ENCODE measurements around the gene SRP72. TPM values are rescaled to one million over a fixed set of nuclear protein-coding genes. Genes with fewer than 3 reads are reported as not detected.

Gene SRP72
- total RNA-seq, 4 donors from 2014 or later, result 40.9 to 59.9 (median 46.4) TPM

- WGBS, 2 donors, result 98 to 100% methylated on average over 1 of the region's 1 CpG
- TF ChIP-seq, protein P1, sequence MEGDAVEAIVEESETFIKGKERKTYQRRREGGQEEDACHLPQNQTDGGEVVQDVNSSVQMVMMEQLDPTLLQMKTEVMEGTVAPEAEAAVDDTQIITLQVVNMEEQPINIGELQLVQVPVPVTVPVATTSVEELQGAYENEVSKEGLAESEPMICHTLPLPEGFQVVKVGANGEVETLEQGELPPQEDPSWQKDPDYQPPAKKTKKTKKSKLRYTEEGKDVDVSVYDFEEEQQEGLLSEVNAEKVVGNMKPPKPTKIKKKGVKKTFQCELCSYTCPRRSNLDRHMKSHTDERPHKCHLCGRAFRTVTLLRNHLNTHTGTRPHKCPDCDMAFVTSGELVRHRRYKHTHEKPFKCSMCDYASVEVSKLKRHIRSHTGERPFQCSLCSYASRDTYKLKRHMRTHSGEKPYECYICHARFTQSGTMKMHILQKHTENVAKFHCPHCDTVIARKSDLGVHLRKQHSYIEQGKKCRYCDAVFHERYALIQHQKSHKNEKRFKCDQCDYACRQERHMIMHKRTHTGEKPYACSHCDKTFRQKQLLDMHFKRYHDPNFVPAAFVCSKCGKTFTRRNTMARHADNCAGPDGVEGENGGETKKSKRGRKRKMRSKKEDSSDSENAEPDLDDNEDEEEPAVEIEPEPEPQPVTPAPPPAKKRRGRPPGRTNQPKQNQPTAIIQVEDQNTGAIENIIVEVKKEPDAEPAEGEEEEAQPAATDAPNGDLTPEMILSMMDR (IDR thresholded peaks at IDR 0.05), result no peak
- no peak for TF ChIP-seq POLR2A (IDR thresholded peaks at IDR 0.05)
- H3K4me3 ChIP-seq (ENCODE audit: low read depth, poor library complexity, severe bottlenecking), result no peak overlapping the region
- intact Hi-C loops (cut with DNase I; ENCODE audit: low total_unique reads), result no loop called here
- no peak for DNase-seq (ENCODE audit: low spot score in 2 of 2)
Measured at GRCh38 chr4:56427179-56427578, 40.2 kb upstream of the SRP72 start.

DNA sequence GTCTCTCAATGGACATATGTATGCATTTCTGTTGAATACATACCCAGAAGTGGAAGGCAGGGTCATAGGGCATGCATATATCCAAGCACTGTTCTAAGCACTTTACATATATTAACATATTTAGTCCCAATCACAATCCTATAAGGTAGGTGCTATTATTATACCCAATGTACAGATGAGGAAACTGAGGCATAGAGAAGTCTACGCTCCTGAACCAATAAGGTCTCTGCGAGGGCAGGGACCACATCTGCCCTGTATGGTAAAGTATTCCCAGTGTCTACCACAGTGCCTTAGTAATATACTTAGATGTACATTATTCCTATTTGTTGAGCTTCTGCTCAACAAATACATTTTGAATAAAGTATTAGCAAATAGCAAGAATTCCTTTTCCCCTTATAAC is 37.2 kb upstream of the SRP72 start:
- H3K4me3 ChIP-seq (ENCODE audit: low read depth, poor library complexity, severe bottlenecking), result no peak overlapping the region
- no peak for TF ChIP-seq POLR2A (IDR thresholded peaks at IDR 0.05)
- TF ChIP-seq, protein P1 (IDR thresholded peaks at IDR 0.05), result no peak
- WGBS, 2 donors, result 94 to 98% methylated on average over 2 of the region's 2 CpGs
- intact Hi-C loops (cut with DNase I; ENCODE audit: low total_unique reads), result no loop called here
- DNase-seq (ENCODE audit: low spot score in 2 of 2), result no peak

DNA sequence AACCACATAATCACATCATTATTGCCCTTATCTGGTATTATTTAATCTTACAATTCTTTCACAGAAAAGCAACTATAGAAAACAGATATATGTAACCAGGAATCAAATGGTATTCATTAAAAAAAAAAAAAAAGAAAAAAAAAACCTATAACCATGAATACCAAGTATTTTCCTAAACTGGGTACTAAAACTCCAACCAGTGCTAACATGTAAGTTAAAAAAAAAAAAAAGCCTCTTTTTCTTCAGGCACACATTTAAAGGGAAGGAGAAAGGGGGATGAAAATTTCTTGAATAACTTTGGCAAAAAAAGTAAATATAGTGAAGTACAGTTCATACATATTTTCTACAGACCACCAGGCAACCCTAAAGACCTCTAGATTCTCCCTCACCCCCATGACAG is 34.1 kb upstream of the SRP72 start:
- intact Hi-C loops (cut with DNase I; ENCODE audit: low total_unique reads), result no loop called here
- DNase-seq (ENCODE audit: low spot score in 2 of 2), result no peak
- no peak overlapping the region for H3K4me3 ChIP-seq (ENCODE audit: low read depth, poor library complexity, severe bottlenecking)
- TF ChIP-seq POLR2A (IDR thresholded peaks at IDR 0.05), result no peak
- TF ChIP-seq, protein P1 (IDR thresholded peaks at IDR 0.05), result no peak

- TF ChIP-seq POLR2A (IDR thresholded peaks at IDR 0.05), result no peak
- TF ChIP-seq, protein P1 (IDR thresholded peaks at IDR 0.05), result no peak
- peak overlapping the region; percentile 67 for H3K4me3 ChIP-seq (ENCODE audit: low read depth, poor library complexity, severe bottlenecking)
- intact Hi-C loops (cut with DNase I; ENCODE audit: low total_unique reads), result no loop called here
- WGBS, 2 donors, result 1 to 2% methylated on average over 14 to 15 of the region's 15 CpGs
- DNase-seq (ENCODE audit: low spot score in 2 of 2), result no peak
Measured at GRCh38 chr4:56434599-56435139, 32.7 kb upstream of the SRP72 start.

DNA sequence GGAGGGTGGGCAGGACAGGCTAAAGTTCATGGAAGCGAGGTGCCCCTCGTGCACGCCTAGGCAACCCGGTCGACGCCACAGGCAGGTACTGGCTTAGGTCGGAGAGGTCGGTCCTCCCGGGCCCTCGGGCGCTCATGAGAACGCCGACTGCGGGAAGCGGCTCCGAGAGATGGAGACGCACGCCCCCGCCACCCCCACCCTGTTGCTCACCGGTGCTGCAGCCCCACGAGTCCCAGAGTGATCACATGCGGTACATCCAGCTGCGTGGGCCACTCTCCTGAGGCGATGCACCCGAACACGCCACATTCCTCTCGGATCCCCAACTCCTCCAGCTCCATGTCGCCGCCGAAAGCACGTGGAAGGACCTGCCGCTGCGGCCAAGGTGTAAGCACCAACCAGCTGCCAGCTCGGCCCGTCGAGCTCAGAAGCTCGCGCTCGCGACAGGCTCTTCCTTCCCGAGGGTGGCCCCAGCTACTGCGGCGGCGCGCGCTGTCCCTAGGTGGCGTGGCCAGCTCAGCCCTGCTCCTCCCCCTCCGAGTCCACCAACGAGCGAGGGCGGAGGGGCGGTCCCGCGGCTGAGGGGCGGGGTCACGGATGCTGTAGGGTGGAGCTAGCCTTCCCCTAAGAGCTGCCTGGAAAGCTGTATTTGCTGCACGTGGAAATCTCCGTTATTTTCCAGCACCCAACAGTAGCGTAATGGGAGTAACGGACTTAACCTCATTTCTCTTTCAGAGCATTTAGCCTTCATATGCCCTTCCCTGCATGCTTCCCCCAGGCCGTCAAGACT is 32.1 kb upstream of the SRP72 start, which contains the start of gene PPAT:
Gene PPAT, minus strand, starts transcription at position 476 of the 787 bp plus-strand sequence. Its CDS starts 138 bp downstream, at position 338.
- intact Hi-C loops (cut with DNase I; ENCODE audit: low total_unique reads), result no loop called here
- WGBS, 2 donors, result 1% methylated on average over 40 of the region's 61 CpGs
- peak; percentile 97 to 99 for DNase-seq (ENCODE audit: low spot score in 2 of 2)
- H3K4me3 ChIP-seq (ENCODE audit: low read depth, poor library complexity, severe bottlenecking), result peak within 1 kb of the TSS; percentile 67
- TF ChIP-seq, protein P1 (IDR thresholded peaks at IDR 0.05), result no peak
- no peak for TF ChIP-seq POLR2A (IDR thresholded peaks at IDR 0.05)

Data from lower leg skin (tissue), 4 donors.